GM19239 (cell line): ENCODE measurements around the gene ADCY1.

Experiments
- DNase-seq: peaks from one replicate; pipeline ENCODE4 v3.0.0; 2011; ENCODE audit warnings: low spot score; ENCODE audit not compliant: insufficient read length
- FAIRE-seq: peaks from 2 replicates; lab custom pipeline; 2011; peaks lifted over from hg19 to GRCh38; lab: Jason Lieb, UNC

ADCY1 gene

DNA sequence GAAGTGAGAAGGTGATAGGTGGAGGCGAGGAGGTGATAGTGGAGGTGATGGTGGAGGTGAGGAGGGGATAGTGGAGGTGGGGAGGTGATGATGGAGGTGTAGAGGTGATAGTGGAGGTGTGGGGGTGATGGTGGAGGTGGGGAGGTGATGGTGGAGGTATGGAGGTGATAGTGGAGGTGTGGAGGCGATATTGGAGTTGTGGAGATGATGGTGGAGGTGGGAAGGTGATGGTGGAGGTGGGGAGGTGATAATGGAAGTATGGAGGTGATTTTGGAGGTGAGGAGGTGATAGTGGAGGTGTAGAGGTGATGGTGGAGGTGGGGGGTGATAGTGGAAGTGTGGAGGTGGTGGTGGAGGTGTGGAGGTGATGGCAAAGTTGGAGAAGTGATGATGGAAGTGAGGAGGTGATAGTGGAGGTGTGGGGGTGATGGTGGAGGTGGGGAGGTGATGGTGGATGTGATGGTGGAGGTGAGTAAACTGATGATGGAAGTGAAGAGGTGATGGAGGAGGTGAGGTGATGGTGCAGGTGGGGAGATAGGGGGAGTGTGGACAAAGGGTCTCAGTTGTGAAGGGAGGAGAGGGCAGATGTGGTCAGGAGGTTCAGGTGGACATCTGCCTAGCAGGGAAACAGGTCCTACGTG, 36.6 kb downstream of the ADCY1 start:
- DNase-seq, result no peak
- no peak for FAIRE-seq

DNA sequence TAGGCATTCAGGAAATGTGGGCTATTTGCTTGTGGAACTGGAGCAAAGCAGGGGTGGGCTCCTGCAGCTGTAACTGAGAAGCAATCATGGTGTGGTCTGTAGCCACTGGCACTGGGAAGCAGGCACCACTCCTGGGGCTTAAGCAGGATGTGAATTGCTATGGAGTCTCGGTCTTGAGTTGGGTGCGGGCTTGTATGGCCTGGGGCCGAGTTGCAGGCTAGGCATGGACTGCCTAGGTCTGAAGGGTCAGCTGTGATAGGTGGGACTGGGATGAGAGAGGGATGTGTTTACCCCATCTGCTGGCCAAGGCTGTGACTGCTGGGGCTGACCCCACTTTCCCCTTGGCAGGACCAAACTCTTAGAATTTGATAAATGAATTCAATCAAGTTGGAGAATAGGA, 43.0 kb downstream of the ADCY1 start:
- FAIRE-seq, result no peak
- DNase-seq, result no peak

DNA sequence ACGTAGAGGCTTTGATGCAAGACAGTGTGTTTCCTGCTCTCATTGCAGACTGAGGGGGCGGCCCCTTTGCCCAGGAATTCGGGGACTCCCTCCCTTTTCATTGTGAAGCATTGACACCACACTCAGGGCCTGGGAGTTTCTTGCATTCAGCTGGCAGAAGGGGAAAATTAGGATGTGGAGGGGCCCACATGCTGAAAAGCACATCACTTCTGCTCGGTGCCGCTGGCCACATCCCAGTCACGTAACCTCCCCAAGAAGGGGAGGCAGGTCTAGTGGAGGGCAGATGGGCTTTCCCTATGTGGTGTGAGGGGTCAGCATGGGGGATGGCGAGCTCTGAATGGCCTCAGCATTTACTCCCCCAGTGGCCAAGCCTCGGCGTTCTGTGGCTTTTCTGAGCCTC, 47.9 kb downstream of the ADCY1 start:
- DNase-seq (no peak), FAIRE-seq (no peak)

DNA sequence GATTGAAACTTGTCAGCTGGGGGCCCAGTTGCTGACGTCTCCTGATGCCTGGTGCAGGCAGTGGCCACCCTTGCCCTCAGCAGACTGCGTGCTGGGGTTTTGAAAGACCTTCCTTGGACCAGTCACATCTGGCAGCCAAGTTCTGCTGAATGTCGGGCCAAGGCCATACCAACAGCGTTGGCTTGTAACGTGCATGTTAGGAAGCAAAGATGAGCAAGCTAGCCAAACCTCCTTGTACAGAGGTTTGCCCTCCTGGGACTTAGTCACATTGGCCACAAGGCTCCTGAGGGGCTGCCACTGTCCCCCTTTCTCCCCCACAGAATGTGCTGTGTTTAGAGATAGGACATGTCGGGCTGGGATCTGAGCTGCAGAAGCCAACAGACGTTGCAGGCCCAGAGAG, 49.0 kb downstream of the ADCY1 start:
- no peak for DNase-seq
- FAIRE-seq, result no peak

DNA sequence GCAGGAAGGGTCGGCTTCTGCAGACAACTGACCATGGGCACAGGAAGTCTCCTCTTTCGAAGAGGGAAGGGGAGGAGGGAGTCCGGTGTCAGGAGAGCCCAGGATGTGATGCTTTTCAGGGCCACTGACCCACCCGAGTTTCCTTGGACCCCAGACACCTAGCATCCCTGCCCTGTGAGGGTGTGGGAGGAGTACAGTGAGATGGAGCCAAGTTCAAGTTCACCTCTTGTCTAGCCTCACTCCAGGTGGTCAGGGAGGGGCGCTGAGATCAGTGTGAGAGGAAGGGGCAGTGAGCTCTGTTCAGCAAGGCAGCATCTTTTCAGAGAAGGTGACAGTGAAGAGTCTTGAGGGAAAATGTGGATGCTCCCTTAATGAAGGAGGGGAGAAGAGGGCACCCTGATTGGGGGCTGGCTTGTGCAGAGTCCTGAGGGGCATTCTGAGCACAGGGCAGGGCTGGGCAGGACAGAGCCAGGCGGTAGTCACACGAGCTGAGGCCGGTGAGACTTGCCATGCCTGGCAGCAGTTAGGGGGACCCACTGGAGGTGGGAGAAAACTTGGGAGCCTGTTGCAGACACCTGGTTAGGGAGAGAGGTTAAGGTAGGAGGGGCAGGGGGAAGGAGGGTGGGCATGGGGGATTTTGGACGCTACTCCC, 49.7 kb downstream of the ADCY1 start:
- FAIRE-seq (no peak), DNase-seq (no peak)

DNA sequence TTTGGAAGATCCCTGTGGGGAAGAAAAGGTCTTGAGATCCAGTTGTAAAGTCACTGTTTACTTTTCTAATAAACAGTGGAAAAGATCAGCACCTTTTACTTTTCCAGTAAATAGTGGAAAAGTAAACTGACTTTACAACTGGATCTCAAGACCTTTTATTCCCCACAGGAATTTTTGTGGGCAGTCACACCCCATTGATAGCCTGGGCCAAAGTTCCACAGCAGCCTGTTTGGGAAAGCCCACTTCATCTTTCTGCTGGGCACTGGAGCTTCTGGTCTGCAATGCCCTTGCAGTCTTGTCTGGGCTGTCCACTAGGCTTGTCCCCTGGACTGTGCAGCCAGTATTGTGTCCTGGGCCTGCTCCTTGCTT, 50.2 kb downstream of the ADCY1 start:
- FAIRE-seq (no peak), DNase-seq (no peak)

DNA sequence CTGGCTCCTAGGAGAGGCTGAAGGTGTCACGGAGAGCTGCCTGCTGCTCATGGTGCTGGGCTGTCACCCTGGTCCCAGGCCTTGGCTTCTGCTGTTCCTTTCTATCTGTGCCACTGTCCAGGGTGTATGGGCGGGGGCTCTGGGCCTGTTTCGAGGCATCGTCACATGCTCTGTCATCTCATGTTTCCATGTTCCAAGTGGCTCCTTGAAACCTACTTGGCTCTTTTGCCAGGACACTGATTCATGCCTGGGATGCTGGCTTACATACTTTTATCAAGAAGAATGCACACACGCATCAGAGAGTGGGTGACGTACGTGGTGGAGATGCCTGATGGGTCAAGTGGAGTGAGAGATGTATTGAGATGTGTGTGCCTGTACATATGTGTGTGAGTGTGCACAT, 50.9 kb downstream of the ADCY1 start:
- no peak for FAIRE-seq

DNA sequence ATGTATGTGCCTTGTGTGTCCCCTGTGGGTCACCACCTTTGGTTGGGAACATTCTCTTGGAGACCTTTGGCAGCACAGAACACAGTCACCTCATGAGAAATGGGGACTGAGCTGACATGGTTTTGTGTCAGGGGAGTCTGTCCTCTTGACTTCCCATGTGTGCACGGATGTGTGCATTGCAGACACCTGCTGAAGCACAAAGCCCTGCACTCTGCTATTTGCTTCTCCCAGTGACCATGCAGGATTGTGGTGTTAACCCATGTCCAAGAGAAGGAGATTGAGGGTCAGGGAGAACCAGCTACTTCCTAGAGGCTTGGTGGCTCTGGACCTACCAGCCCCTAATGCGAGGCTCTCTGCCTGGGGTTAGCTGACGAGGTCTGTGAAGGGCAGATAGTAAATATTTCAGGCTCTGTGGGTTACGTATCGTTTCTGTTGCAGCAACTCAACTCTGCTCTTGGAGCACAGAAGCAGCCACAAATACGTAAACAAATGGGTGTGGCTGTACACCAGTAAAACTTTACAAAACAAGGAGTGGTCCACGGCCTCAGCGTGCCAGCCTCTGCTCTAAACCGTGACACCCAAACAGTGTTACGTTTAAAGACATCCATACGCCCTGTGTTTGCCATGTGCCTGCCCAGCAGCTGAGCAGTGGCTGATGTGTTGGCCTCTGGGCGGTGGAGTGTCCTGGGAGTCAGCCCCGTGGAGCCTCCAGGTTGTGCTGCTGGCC, 51.7 kb downstream of the ADCY1 start:
- no peak for FAIRE-seq

More for the DNA sequence above, 50.9 kb downstream of the ADCY1 start:
- no peak for DNase-seq

DNA sequence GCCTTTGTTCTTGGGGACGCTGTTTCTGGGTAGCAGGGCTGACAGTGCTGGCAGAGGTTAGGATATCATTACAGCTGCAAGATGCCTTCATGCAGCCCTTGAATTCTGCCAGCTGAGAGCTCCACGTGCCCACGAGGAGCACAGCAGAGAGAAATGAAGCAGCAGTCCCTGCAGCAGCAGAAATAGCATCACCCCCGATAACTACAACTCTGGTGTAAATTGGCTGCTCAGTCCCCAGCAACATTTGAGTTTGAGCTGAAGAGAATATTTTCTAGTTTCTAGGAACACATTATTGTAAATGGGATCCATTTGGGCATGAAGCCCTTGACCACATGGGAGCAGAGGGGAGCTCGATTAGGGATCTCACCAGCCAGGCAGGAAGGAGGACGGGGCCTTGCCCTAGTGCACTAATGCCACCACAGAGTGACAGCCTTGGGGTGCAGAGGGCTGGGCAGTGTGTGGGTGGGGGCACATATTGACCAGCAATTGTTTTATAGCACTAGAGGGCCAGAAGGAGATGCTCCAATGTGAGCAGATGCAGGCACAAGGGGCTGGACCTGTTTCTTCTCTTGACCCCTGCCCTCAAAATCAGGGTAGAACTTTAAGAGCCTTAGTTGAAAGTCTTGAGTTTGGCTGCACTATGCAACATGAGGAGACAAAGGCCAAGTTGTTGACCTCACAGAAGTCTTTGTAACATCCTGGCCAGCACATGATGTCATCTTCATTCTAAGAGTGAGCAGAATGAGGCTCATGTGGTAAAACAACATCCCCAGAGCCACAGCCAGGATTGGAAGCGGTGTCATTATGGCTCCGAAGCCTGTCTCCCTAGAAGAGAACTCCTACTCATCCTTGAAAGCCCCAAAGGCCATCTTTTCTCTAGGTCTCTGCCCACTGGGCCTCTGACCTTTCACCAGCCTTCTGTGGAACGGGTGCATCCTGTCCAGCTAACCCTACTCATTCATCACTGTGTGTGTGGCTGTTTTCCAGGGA, 52.6 kb downstream of the ADCY1 start:
- DNase-seq, result no peak
- no peak for FAIRE-seq

More for the DNA sequence above, 51.7 kb downstream of the ADCY1 start:
- DNase-seq, result no peak

DNA sequence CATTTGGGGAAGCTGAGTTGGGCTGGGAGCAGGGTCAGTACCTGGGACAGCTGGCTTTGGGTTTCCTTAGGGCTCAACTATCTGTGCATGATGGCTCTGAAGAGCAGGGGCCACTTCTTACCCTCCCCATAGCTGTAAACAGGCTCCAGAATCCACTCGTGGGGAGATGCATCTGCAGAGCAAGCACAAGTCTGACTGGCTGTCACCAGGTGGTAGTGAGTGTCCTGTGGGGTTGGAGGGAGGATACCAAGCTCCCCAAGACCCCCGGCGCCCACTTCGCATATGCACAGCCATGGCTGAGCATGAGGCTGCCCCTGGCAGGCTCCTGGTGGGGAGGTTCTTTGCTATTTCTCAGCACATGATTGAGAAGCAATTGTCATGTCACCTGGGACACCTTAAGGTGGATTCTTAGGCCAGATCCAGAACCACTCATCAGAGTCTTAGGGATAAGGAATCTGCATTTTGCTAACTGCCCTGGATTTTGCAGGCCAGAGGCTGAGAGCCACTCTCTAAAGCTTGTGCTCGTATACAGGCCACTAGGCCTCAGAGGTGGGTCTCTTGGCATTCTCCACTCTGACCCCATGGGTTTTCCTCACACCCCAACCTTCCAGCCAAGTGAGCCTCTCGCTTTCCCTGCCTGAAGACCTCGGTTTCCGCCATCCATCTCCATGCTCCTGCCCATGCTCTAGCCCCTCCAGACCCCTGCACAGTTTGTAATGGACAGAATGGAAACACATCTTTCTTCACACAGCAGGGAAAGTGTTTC, 53.7 kb downstream of the ADCY1 start:
- no peak for FAIRE-seq
- DNase-seq, result no peak

DNA sequence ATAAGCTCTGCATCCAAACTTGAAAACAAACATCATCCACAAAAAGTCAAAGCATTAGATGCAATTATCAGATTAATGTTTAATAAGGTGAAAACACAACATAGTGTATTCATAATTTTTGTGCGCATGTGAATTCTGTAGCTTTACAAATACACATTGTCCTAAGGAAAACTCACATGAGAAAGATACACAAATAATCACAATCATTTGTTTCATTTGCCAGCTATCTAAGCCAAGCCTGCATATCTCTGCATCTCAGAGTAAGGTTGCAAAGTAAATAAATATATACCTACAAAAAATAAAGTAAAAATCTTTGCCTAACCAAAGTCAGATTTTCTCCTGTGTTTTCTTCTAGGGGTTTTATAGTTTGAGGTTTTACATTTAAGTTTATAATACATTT, 57.4 kb downstream of the ADCY1 start:
- DNase-seq (no peak), FAIRE-seq (no peak)

DNA sequence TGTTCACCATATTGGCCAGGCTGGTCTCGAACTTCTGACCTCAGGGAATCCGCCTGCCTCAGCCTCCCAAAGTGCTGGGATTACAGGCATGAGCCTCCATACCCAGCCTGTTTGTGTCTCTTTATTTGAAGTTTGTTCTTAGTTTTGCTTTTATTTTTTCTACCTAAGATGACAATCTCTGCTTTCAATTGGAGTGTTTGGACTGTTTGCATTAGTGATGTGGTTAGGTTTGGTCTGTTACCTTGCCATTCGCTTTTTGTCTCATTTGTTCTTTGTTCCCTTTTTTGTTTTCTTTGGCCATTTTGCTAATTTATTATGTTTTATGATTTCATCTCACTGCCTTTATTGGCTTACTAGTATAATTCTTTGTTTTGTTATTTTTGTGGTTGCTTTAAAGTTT, 62.6 kb downstream of the ADCY1 start:
- FAIRE-seq (no peak), DNase-seq (no peak)

DNA sequence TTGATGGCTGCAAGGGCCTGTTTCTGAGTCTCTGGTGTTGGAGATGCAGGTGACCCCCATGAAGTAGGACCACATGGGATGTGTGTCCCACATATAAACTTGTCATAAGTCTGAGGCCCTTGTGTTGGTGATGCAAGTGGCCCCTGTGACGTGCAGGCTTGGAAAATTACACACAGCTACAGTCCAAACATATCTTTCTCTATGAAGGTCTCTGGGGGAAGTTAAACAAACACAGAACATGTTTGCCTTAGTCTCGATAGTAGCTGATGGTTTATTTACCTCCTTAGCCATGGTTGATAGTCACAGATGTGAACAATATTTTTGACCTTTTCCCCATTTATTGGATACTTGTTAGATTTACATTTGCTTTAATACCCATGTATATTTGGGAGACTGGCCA, 64.7 kb downstream of the ADCY1 start:
- DNase-seq, result no peak
- no peak for FAIRE-seq

DNA sequence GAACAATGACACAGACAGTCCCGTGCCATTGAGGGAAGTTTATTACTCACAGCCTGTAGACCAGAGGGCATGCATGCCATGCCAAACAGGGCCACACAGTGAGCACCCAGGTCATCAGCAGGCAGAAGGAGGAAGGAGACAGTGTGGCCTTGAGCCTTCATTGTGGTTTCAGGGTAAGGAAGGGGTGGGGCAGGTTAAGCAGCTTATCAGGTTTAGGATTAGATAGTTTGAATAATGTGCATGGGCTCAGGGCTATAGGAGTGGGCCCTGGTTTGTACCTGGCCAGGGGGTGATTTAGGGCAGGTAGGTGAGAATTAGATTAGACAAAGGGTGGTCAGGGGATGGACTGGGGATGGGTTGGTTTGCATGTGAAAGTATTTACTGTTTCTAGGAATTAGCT, 67.9 kb downstream of the ADCY1 start:
- no peak for DNase-seq
- FAIRE-seq, result no peak

DNA sequence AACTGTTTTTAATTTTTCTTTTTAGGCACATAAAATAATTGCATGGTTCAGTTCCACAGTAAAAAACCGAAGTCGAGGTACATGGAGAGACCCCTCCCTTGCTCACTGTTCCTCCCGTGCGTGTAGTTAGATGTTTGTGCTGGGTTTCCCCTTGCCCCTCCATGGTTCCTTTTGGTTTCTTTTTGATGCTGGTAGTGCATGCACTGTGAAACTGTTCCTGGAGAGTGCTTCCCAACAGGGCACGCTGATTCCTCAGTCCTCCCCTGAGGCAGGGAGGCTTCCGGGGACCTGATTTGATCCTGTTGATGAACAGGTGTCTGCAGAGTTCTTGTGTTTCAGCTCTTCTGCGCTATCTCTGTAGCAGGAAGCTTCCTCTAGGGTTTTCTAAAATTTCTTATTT, 69.5 kb downstream of the ADCY1 start:
- no peak for DNase-seq
- FAIRE-seq, result peak; percentile 33

DNA sequence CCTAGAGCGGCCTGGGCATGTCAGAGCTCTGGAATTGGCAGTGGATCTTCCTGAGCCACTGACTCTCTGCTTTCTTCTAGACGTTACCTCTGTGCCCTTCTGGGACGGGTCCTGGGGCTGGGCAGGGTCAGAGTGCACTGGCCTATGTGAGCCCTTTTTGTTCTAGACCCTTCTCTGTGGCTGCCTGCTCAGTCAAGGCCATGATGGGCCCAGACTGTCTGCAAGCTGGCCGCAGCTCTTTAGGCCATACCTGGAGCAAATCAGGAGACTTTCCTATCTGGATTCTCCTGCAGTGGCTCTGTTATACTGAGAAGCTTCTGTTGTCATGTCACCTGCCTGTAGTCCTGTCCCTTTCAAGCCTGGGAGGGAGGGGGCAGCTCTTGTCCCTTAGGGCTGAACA, 70.1 kb downstream of the ADCY1 start:
- no peak for DNase-seq
- FAIRE-seq, result no peak

DNA sequence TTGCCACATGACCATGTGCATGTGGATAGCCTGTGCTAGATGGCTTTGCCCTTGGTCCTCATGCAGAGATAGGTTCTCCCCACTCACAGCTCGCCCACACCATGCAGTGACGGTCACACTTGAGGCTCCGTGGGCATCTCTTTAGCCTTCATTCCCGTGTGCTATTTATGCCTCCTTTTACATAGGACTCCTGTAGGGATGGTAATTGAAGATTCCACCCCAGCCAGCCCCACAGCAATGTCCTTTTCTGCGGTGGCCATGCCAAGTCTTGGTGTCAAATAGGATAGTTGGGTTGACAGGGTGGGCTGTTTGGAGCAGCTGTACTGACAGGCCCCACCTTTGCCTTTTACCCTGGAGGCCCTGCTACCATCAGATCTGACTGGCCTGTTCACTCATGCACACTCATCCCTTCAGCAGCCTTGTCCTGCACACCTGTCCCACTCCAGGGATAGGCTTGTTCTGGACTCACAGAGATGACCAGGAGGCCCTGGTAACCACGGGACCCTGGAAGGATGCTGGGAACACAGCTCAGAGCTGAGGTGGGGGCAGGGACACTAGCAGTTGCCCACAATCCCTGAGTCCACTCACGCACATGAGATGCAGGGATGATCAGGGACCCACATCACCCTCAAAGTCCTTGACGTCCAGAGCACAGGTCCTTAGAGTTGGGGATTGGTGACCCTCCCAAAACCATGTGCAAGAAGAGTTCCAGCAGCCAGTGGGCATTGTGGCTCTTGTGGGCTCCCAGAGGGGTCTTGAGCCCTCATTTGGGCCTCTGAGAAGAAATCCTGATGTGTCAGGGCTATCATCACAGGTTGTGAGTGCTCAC, 71.2 kb downstream of the ADCY1 start:
- DNase-seq, result no peak
- FAIRE-seq, result no peak

DNA sequence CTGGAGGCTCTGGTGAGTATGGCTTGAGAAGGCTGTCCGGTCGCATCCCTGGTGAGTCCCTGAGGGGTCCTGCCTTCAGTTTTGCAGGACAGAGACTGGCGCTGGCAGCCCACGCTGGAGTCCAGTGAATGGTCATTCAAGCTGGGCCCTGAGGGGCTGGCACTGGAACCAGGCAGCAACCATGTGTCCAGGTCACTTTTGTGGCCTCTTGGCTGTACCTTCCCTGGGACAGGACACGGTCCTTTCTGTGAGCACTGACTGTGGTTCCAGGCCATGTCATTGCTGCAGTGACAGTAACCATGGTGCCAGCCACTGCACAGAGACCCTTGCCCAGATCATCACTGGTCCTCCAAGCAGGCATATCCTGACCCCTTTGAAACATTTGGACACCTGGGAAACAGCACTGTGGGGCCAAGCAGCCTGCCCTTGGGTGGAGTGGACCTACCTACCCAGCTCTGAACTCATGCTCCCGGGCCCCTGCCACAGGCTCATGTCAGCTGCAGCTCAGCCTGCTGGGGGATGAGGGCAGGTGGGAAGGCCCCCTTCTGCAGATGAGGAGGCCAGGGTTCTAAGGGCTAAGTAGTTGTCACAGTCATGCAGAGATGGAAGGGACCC, 72.1 kb downstream of the ADCY1 start:
- FAIRE-seq, result no peak

More for the DNA sequence above, 72.1 kb downstream of the ADCY1 start:
- no peak for DNase-seq
